Neural cell (in vitro differentiated cells): ENCODE measurements around the gene LYPD3. TPM values are rescaled to one million over a fixed set of nuclear protein-coding genes. Genes with fewer than 3 reads are reported as not detected.

ENCODE experiments used
- H2AFZ ChIP-seq: fragments of 200-600, 300-800 bp; sonication (generic), shearing (Covaris generic); 2 replicates; pipeline ENCODE4 v1.6.0; 2014; ENCODE audit warnings: low read depth, mild to moderate bottlenecking, antibody characterized with exemption, low read length, moderate library complexity
- H3F3A ChIP-seq: fragments of 200-600 bp; shearing (Covaris generic); 2 replicates; pipeline ENCODE4 v1.6.1; 2016; ENCODE audit warnings: mild to moderate bottlenecking, moderate library complexity, mixed read lengths, antibody characterized with exemption, low read length; ENCODE audit not compliant: insufficient read depth, poor library complexity, severe bottlenecking
- H3K27ac ChIP-seq: fragments of 200-600, 300-800 bp; sonication (generic), shearing (Covaris generic); 2 replicates; pipeline ENCODE4 v1.5.1; 2014; ENCODE audit warnings: mild to moderate bottlenecking, low read length, moderate library complexity
- H3K27me3 ChIP-seq: fragments of 300-800, 200-600 bp; sonication (generic), shearing (Covaris generic); 2 replicates; pipeline ENCODE4 v1.6.0; 2014; ENCODE audit warnings: mild to moderate bottlenecking, low read depth, low read length, moderate library complexity; ENCODE audit not compliant: insufficient read depth
- H3K36me3 ChIP-seq: fragments of 300-800, 200-600 bp; sonication (generic), shearing (Covaris generic); 2 replicates; pipeline ENCODE4 v1.5.1; 2014; ENCODE audit warnings: mild to moderate bottlenecking, antibody characterized with exemption, low read length, moderate library complexity; ENCODE audit not compliant: insufficient read depth
- H3K4me2 ChIP-seq: fragments of 300-800, 200-600 bp; sonication (generic), shearing (Covaris generic); 2 replicates; pipeline ENCODE4 v1.6.0; 2014; ENCODE audit warnings: mild to moderate bottlenecking, low read length
- H3K4me3 ChIP-seq: fragments of 300-800, 200-600 bp; sonication (generic), shearing (Covaris generic); 2 replicates; pipeline ENCODE4 v1.5.1; 2014; ENCODE audit warnings: mild to moderate bottlenecking, low read length, moderate library complexity
- H3K79me2 ChIP-seq: fragments of 200-600 bp; shearing (Covaris generic); replicated peaks from 2 replicates; pipeline ENCODE4 v1.6.0; 2014; ENCODE audit warnings: mild to moderate bottlenecking, low read length, moderate library complexity; ENCODE audit not compliant: insufficient read depth
- H3K9ac ChIP-seq: fragments of 300-800, 200-600 bp; sonication (generic), shearing (Covaris generic); 2 replicates; pipeline ENCODE4 v1.6.1; 2016; ENCODE audit warnings: mild to moderate bottlenecking, low read length, mixed read lengths
- H3K9me2 ChIP-seq: fragments of 200-600 bp; shearing (Covaris generic); 2 replicates; pipeline ENCODE4 v1.6.1; 2016; ENCODE audit warnings: mild to moderate bottlenecking, low read length, mixed read lengths; ENCODE audit not compliant: insufficient read depth
- H3K9me3 ChIP-seq: fragments of 200-600, 300-800 bp; sonication (generic), shearing (Covaris generic); 2 replicates; pipeline ENCODE4 v1.6.1; 2016; ENCODE audit warnings: mild to moderate bottlenecking, mixed run types, low read length, moderate library complexity, mixed read lengths
- H4K20me1 ChIP-seq: fragments of 200-600 bp; shearing (Covaris generic); 2 replicates; pipeline ENCODE4 v1.6.1; 2016; ENCODE audit warnings: mild to moderate bottlenecking, mixed run types; ENCODE audit not compliant: insufficient read depth
- CTCF ChIP-seq: fragments of 450-650 bp; IDR thresholded peaks from 2 replicates; pipeline ENCODE4 v1.5.1; 2014; ENCODE audit warnings: antibody characterized with exemption, mild to moderate bottlenecking, moderate library complexity; ENCODE audit not compliant: poor library complexity, severe bottlenecking
- EP300 ChIP-seq: fragments of 450-650 bp; conservative IDR thresholded peaks from 2 replicates; pipeline ENCODE4 v1.6.1; 2014; ENCODE audit warnings: antibody characterized with exemption, mild to moderate bottlenecking, moderate library complexity; ENCODE audit not compliant: poor library complexity, severe bottlenecking
- EZH2 ChIP-seq: fragments of 200-600, 300-800 bp; shearing (Covaris generic), sonication (generic); IDR thresholded peaks from 2 replicates; pipeline ENCODE4 v1.6.1; 2014; ENCODE audit warnings: antibody characterized with exemption, low read length, borderline replicate concordance, mild to moderate bottlenecking; ENCODE audit not compliant: insufficient read depth, poor library complexity, severe bottlenecking
- MXI1 ChIP-seq: fragments of 450-650 bp; conservative IDR thresholded peaks from 2 replicates; pipeline ENCODE4 v1.6.1; 2014; ENCODE audit warnings: antibody characterized with exemption, mild to moderate bottlenecking; ENCODE audit not compliant: poor library complexity, severe bottlenecking
- POLR2AphosphoS5 ChIP-seq: IDR thresholded peaks from 2 replicates; pipeline ENCODE4 v1.6.1; 2012
- RAD21 ChIP-seq: fragments of 450-650 bp; conservative IDR thresholded peaks from 2 replicates; pipeline ENCODE4 v1.6.1; 2014; ENCODE audit warnings: antibody characterized with exemption, mild to moderate bottlenecking, moderate library complexity
- REST ChIP-seq: IDR thresholded peaks from 2 replicates; pipeline ENCODE4 v1.6.1; 2012; ENCODE audit warnings: borderline replicate concordance
- SMC3 ChIP-seq: fragments of 450-650 bp; conservative IDR thresholded peaks from 2 replicates; pipeline ENCODE4 v1.6.1; 2014; ENCODE audit warnings: antibody characterized with exemption, mild to moderate bottlenecking, moderate library complexity; ENCODE audit not compliant: poor library complexity
- TAF1 ChIP-seq: IDR thresholded peaks from 2 replicates; pipeline ENCODE4 v1.6.1; 2012; ENCODE audit warnings: low read depth
- polyA plus RNA-seq: library from polyadenylated mRNA; depleted of rRNA; stranded (reverse); fragments of >200 nt; gene quantifications from 2 replicates; pipeline ENCODE4 v1.2.3, GENCODE V29; 2014

LYPD3 gene
- polyA plus RNA-seq, 1 donor from 2014 or later: not detected

GRCh38 chr19:43416951-43417623, 48.3 kb downstream of the LYPD3 start:
- no peaks in the 10 kb centered on the region for H3K9me3 ChIP-seq
- H3K4me3 ChIP-seq: no peak overlapping the region
- no peak overlapping the region for H3K9ac ChIP-seq
- TF ChIP-seq TAF1 (no peak), MXI1 (no peak), SMC3 (no peak), POLR2AphosphoS5 (no peak), REST (no peak)
- H4K20me1 ChIP-seq: no peaks in the 10 kb centered on the region
- H3K36me3 ChIP-seq: no peaks in the 10 kb centered on the region
- H3F3A ChIP-seq: no peaks in the 10 kb centered on the region
- no peak overlapping the region for H3K4me2 ChIP-seq
- H3K79me2 ChIP-seq: no peaks in the 10 kb centered on the region
- no peaks in the 10 kb centered on the region for H3K9me2 ChIP-seq
- no peaks in the 10 kb centered on the region for H3K27me3 ChIP-seq
- no peak overlapping the region for H3K27ac ChIP-seq
- no peak overlapping the region for H2AFZ ChIP-seq

- H3K27me3 ChIP-seq: no peaks in the 10 kb centered on the region
- TF ChIP-seq TAF1: no peak
- no peak for TF ChIP-seq RAD21
- TF ChIP-seq CTCF: no peak
- no peak for TF ChIP-seq EZH2
- TF ChIP-seq MXI1: no peak
- TF ChIP-seq SMC3: no peak
- no peak for TF ChIP-seq REST
- TF ChIP-seq EP300: no peak
- TF ChIP-seq POLR2AphosphoS5: no peak
- H3F3A ChIP-seq: no peaks in the 10 kb centered on the region
- no peaks in the 10 kb centered on the region for H3K36me3 ChIP-seq
- no peak within 1 kb of the TSS for H3K4me3 ChIP-seq
- H3K9ac ChIP-seq: no peak within 1 kb of the TSS
- H3K9me3 ChIP-seq: no peaks in the 10 kb centered on the region
- no peak within 1 kb of the TSS for H3K27ac ChIP-seq
- no peaks in the 10 kb centered on the region for H3K9me2 ChIP-seq
- H2AFZ ChIP-seq: no peak within 1 kb of the TSS
- H3K79me2 ChIP-seq: no peaks in the 10 kb centered on the region
- H4K20me1 ChIP-seq: no peaks in the 10 kb centered on the region
- H3K4me2 ChIP-seq: no peak within 1 kb of the TSS
Measured at GRCh38 chr19:43414554-43414953, 50.9 kb downstream of the LYPD3 start, which contains the start of gene TEX101. TSS of gene TEX101 (plus strand) at chr19:43414890. CDS start at chr19:43415920, 1,030 bp downstream.
